Measurements from ENCODE around the gene PITPNB.

DNA sequence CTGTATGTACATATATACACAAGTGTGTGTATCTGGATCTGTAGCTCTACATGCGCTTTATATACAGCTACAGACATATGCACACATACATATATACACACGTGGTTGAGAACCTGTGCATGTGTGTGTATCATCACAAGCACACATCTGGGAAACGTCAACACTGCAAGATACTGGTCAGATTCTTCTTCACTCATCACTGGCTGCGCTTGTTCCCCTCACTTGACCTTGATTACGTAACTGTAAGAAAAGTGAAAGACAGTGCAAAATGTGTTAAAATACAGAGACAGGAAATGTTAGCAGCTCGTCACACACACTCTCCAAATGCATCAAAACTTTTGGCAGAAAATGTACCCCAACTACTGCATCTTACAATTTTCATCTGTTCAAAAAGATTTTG is 65.6 kb downstream of the PITPNB start:
- TF ChIP-seq, protein P1, sequence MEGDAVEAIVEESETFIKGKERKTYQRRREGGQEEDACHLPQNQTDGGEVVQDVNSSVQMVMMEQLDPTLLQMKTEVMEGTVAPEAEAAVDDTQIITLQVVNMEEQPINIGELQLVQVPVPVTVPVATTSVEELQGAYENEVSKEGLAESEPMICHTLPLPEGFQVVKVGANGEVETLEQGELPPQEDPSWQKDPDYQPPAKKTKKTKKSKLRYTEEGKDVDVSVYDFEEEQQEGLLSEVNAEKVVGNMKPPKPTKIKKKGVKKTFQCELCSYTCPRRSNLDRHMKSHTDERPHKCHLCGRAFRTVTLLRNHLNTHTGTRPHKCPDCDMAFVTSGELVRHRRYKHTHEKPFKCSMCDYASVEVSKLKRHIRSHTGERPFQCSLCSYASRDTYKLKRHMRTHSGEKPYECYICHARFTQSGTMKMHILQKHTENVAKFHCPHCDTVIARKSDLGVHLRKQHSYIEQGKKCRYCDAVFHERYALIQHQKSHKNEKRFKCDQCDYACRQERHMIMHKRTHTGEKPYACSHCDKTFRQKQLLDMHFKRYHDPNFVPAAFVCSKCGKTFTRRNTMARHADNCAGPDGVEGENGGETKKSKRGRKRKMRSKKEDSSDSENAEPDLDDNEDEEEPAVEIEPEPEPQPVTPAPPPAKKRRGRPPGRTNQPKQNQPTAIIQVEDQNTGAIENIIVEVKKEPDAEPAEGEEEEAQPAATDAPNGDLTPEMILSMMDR (IDR thresholded peaks at IDR 0.05; ENCODE audit: low read length): no peak
- TF ChIP-seq EZH2 (optimal IDR thresholded peaks at IDR 0.05; ENCODE audit: low read depth, low read length) (no peak), EZH2phosphoT487 (IDR thresholded peaks at IDR 0.05; ENCODE audit: low read length) (no peak)

All from MM.1S (cell line).